Measurements from ENCODE around the gene GJA4.

GJA4 gene

DNA sequence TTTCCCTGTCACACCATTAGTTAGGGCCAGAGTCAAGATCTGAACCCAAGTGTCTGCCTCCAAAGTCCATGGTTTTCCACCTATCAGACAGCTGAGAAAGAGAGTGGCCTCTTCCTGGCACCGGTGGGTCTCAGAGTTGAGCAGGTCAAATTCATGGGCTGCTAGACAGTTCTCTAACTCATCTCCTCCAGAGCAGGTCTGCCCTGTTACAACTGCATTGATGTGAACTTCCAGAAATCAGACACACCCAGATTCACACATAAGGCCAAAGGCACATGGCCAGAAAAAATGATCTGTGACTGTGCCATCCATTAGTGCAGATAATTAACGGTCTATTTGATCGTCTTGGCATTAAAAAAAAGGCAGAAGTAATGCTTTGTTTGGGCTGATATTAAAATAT is 49.3 kb downstream of the GJA4 start:
- DNase-seq = no peak

DNA sequence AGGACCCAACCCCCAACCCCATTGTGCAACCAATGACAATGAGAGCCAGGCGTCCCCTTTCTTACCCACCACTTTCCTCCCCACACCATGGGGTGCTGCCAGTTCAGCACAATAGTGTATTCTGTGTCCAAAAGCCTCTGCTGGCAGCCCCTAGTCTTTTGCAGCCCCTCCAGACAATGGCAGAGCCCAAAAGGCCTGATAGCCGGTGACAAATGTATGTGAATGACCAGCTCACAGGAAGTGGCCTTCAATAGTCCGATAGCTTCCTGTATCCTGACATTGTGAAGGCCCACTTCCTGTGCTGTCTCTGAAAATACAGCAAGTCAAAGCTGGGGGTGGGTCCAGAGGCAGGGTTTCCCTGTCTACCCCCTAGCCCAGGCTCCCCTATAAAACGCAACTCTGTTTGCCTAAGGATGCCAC is 50.2 kb downstream of the GJA4 start:
- DNase-seq = no peak

DNA sequence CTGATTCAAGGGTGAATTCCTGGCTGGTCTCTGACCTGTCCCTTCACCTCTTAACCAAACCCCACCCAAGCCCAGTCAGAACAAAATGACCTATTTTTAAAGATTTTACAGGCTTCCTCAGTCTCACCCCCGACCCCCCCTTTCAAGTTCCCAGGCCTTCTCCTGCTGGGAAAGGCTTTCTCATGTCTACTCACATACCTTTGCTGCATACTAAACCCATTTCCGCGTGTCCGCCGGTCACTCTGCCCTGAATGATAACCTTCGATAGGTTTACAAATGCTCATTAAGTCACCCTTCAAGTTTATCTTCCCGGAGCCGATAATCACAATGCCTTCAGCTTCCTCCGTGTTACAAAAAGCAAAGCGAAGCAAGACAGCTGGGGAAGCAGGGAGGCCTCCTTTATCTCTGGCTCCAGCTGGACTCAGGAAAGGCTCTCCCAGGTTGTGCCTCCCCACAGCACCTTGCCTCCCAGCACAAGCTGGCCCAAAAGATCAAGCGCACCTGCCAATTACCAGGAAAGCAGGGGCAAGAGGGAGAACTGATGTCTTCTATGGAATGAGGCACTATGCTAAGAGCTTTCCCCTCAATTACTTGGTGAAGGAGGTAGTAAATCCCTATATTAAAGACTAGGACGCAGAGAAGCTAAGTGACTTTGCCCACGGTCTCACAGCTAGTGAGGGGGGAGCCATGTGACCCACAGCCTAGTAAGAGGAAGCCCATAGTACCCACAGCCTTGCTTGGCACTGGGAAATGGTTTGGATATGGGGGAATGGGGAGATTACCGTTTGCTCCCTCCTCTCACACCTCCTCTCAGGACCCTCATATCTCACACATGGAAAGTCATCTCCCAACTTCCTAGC is 50.8 kb downstream of the GJA4 start:
- DNase-seq = no peak

DNA sequence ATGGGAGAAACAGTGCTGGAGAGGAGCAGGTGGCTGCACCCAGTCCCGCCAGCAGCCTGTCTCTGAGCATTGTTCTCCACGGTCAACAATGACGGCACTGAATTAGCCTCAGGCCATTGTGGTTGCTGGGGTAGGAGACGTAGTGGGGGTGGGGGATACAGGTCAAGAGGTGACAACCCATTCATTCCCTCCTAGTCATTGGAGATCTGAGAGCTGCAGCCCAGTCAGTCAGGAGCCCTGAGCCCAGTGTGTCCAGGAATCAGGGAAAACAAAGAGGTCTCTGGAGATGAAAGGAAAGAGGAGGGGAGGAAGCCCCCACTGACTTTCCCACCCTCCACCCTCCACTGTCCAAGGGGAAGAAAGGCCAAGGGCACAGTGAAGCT is 51.4 kb downstream of the GJA4 start:
- no peak for DNase-seq

All from RPMI8226 (cell line).